ENCODE results near the gene MACROH2A1. TPM values are rescaled to one million over a fixed set of nuclear protein-coding genes. Genes with fewer than 3 reads are reported as not detected.

Gene MACROH2A1
- total and polyA plus RNA-seq, 10 of the 15 experiments (the other 5 are each of a cell fraction or from before 2014, with no cell fraction given): 45.7 to 230 (median 196) TPM

DNA sequence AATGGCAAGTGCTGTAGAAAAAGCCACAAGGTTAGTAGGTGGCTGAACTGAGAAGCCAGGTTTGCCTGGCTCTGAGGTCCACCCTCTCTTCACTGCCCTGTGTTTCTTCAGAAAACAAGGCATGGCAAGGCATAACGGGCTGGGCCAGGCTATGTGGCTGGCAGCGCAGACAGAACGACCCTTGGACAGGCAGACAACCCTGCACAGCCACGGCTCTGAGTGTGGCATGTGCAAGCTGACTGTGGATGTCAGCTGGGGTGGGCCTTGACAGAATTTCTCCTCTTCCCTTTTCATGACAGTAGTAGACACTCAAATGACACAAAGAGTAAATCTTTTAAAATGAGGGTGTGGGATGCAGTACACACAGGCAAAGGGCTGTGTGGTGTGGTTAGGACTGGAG is 81.7 kb downstream of the MACROH2A1 start:
- FAIRE-seq (no peak), ATAC-seq (no peak), DNase-seq (ENCODE audit: low read depth, low spot score) (no peak)
- Histone ChIP-seq H3K79me2 (ENCODE audit: control insufficient read depth, insufficient read depth, low read length) (no peaks in the 10 kb centered on the region), H3K4me2 (ENCODE audit: control insufficient read depth, insufficient read depth) (no peak overlapping the region), H3K36me3 (ENCODE audit: control insufficient read depth in 2 of 2, insufficient read depth in 2 of 2, low read length in 1 of 2) (no peaks in the 10 kb centered on the region), H3K4me3 (no peak overlapping the region), H3K27ac (ENCODE audit: control insufficient read depth, insufficient read depth) (no peak overlapping the region), H3K9ac (ENCODE audit: control insufficient read depth, insufficient read depth, low read length) (no peak overlapping the region), H2AFZ (ENCODE audit: control insufficient read depth, low read depth, low read length) (no peak overlapping the region), H3K9me3 (replicated peaks; ENCODE audit: control insufficient read depth, insufficient read depth, low read length) (no peaks in the 10 kb centered on the region), H3K27me3 (replicated peaks in 1 of 2; ENCODE audit: control insufficient read depth in 2 of 2, insufficient read depth in 2 of 2, low read length in 1 of 2) (no peaks in the 10 kb centered on the region; a peak in 1 of 4 replicates), H4K20me1 (ENCODE audit: control insufficient read depth, insufficient read depth) (no peaks in the 10 kb centered on the region; the same call in 1 of the 2 replicates), H3K4me1 (ENCODE audit: control insufficient read depth, insufficient read depth, low read length) (peaks cover 5% of the 10 kb centered on the region)
- intact Hi-C loops (cut with micrococcal nuclease; ENCODE audit: unreplicated experiment): no loop called here
- CTCF ChIA-PET: no interaction called here
- TF ChIP-seq ZZZ3 (IDR thresholded peaks at IDR 0.05; ENCODE audit: control insufficient read depth, insufficient read length, low read depth): no peak
- TF ChIP-seq ZBED1 (IDR thresholded peaks at IDR 0.05; ENCODE audit: borderline replicate concordance): no peak
- no peak for TF ChIP-seq NBN (IDR thresholded peaks at IDR 0.05)
- TF ChIP-seq, protein P1, sequence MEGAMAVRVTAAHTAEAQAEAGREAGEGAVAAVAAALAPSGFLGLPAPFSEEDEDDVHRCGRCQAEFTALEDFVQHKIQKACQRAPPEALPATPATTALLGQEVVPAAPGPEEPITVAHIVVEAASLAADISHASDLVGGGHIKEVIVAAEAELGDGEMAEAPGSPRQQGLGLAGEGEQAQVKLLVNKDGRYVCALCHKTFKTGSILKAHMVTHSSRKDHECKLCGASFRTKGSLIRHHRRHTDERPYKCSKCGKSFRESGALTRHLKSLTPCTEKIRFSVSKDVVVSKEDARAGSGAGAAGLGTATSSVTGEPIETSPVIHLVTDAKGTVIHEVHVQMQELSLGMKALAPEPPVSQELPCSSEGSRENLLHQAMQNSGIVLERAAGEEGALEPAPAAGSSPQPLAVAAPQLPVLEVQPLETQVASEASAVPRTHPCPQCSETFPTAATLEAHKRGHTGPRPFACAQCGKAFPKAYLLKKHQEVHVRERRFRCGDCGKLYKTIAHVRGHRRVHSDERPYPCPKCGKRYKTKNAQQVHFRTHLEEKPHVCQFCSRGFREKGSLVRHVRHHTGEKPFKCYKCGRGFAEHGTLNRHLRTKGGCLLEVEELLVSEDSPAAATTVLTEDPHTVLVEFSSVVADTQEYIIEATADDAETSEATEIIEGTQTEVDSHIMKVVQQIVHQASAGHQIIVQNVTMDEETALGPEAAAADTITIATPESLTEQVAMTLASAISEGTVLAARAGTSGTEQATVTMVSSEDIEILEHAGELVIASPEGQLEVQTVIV (IDR thresholded peaks at IDR 0.05; ENCODE audit: borderline replicate concordance, partially characterized antibody): no peak
- no peak for TF ChIP-seq BACH1 (IDR thresholded peaks at IDR 0.05; ENCODE audit: borderline replicate concordance)
- no peak for TF ChIP-seq NR2C1 (IDR thresholded peaks at IDR 0.05)
- TF ChIP-seq ZNF217 (IDR thresholded peaks at IDR 0.05): no peak
- TF ChIP-seq CHD2 (IDR thresholded peaks at IDR 0.05; ENCODE audit: borderline replicate concordance, low read depth, low read length): no peak
- TF ChIP-seq, protein P2, sequence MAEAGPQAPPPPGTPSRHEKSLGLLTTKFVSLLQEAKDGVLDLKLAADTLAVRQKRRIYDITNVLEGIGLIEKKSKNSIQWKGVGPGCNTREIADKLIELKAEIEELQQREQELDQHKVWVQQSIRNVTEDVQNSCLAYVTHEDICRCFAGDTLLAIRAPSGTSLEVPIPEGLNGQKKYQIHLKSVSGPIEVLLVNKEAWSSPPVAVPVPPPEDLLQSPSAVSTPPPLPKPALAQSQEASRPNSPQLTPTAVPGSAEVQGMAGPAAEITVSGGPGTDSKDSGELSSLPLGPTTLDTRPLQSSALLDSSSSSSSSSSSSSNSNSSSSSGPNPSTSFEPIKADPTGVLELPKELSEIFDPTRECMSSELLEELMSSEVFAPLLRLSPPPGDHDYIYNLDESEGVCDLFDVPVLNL (IDR thresholded peaks at IDR 0.05; ENCODE audit: low read depth, low read length): no peak
- TF ChIP-seq, protein P3, sequence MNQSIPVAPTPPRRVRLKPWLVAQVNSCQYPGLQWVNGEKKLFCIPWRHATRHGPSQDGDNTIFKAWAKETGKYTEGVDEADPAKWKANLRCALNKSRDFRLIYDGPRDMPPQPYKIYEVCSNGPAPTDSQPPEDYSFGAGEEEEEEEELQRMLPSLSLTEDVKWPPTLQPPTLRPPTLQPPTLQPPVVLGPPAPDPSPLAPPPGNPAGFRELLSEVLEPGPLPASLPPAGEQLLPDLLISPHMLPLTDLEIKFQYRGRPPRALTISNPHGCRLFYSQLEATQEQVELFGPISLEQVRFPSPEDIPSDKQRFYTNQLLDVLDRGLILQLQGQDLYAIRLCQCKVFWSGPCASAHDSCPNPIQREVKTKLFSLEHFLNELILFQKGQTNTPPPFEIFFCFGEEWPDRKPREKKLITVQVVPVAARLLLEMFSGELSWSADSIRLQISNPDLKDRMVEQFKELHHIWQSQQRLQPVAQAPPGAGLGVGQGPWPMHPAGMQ (IDR thresholded peaks at IDR 0.05; ENCODE audit: borderline replicate concordance): no peak
- no peak for TF ChIP-seq CBX3 (IDR thresholded peaks at IDR 0.05; ENCODE audit: borderline replicate concordance, low read depth)
- TF ChIP-seq CREB1 (IDR thresholded peaks at IDR 0.05; ENCODE audit: low read depth): no peak
- no peak for TF ChIP-seq NRF1 (conservative IDR thresholded peaks at IDR 0.05; ENCODE audit: low read depth, low read length)
- TF ChIP-seq ESRRA (IDR thresholded peaks at IDR 0.05; ENCODE audit: low read length): no peak
- TF ChIP-seq EZH2 (IDR thresholded peaks at IDR 0.05; ENCODE audit: borderline replicate concordance, control insufficient read depth, low read depth, low read length): no peak
- TF ChIP-seq SMC3 (IDR thresholded peaks at IDR 0.05; ENCODE audit: borderline replicate concordance, low read length): no peak
- TF ChIP-seq, protein P4, sequence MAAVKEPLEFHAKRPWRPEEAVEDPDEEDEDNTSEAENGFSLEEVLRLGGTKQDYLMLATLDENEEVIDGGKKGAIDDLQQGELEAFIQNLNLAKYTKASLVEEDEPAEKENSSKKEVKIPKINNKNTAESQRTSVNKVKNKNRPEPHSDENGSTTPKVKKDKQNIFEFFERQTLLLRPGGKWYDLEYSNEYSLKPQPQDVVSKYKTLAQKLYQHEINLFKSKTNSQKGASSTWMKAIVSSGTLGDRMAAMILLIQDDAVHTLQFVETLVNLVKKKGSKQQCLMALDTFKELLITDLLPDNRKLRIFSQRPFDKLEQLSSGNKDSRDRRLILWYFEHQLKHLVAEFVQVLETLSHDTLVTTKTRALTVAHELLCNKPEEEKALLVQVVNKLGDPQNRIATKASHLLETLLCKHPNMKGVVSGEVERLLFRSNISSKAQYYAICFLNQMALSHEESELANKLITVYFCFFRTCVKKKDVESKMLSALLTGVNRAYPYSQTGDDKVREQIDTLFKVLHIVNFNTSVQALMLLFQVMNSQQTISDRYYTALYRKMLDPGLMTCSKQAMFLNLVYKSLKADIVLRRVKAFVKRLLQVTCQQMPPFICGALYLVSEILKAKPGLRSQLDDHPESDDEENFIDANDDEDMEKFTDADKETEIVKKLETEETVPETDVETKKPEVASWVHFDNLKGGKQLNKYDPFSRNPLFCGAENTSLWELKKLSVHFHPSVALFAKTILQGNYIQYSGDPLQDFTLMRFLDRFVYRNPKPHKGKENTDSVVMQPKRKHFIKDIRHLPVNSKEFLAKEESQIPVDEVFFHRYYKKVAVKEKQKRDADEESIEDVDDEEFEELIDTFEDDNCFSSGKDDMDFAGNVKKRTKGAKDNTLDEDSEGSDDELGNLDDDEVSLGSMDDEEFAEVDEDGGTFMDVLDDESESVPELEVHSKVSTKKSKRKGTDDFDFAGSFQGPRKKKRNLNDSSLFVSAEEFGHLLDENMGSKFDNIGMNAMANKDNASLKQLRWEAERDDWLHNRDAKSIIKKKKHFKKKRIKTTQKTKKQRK (IDR thresholded peaks at IDR 0.05; ENCODE audit: low read depth, low read length): no peak
- in situ Hi-C loops (cut with MboI): no loop called here
- POLR2A ChIA-PET: no interaction called here
- no TSS peak for BruUV-seq (replicated peaks)
- 34% methylated on average over 4 of the region's 4 CpGs for WGBS (ENCODE audit: insufficient coverage, insufficient replicate concordance, low lambda C conversion rate, missing lambda C conversion rate)
- SMC1A ChIA-PET (ENCODE audit: uncharacterized antibody, unreplicated experiment): no interaction called here
- RAD21 ChIA-PET (ENCODE audit: unreplicated experiment): no interaction called here
